ENCODE measurements around the gene ICAM3. TPM values are rescaled to one million over a fixed set of nuclear protein-coding genes. Genes with fewer than 3 reads are reported as not detected.

ICAM3 gene
- total RNA-seq, 4 donors from 2014 or later: 2.9 to 10.9 (median 5.2) TPM

DNA sequence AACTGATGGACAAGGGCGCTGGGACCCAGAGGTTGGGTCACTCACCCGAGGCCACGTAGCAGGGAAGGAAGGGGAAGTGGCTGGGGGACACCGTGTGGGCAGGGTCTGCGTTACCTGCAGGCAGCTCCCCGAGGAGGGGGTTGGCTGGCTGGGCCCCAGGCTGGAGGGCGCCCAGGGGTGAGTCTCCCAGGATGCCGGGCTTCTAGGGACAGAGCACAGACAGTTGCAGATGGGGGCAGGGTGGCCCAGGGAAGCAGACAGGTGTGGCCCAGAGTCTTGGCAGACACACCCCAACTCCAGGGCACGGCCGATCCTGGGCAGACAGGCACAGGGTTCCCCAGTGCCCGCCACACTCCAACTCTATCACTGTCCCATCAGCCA, 18.0 kb downstream of the ICAM3 start:
- Histone ChIP-seq H3K4me1 (peaks cover 0 to 3% (median under 1%) of the 10 kb centered on the region in 4 donors), H3K27ac (replicated peaks in 1 of 4) (no peak overlapping the region), H3K27me3 (no peaks in the 10 kb centered on the region), H3K9me3 (no peaks in the 10 kb centered on the region), H3K4me3 (no peak overlapping the region), H3K36me3 (peaks cover 85 to 100% (median 99%) of the 10 kb centered on the region in 4 donors)
- no peak for DNase-seq (ENCODE audit: extremely low spot score)
- no CpG with 5 or more reads among the region's 11 CpGs for WGBS
- TF ChIP-seq, protein P1, sequence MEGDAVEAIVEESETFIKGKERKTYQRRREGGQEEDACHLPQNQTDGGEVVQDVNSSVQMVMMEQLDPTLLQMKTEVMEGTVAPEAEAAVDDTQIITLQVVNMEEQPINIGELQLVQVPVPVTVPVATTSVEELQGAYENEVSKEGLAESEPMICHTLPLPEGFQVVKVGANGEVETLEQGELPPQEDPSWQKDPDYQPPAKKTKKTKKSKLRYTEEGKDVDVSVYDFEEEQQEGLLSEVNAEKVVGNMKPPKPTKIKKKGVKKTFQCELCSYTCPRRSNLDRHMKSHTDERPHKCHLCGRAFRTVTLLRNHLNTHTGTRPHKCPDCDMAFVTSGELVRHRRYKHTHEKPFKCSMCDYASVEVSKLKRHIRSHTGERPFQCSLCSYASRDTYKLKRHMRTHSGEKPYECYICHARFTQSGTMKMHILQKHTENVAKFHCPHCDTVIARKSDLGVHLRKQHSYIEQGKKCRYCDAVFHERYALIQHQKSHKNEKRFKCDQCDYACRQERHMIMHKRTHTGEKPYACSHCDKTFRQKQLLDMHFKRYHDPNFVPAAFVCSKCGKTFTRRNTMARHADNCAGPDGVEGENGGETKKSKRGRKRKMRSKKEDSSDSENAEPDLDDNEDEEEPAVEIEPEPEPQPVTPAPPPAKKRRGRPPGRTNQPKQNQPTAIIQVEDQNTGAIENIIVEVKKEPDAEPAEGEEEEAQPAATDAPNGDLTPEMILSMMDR (IDR thresholded peaks at IDR 0.05): no peak
- TF ChIP-seq EP300 (IDR thresholded peaks at IDR 0.05) (no peak), POLR2AphosphoS5 (IDR thresholded peaks at IDR 0.05) (no peak), POLR2A (IDR thresholded peaks at IDR 0.05; ENCODE audit: low read depth) (no peak)
- intact Hi-C loops (cut with DNase I): no loop called here

DNA sequence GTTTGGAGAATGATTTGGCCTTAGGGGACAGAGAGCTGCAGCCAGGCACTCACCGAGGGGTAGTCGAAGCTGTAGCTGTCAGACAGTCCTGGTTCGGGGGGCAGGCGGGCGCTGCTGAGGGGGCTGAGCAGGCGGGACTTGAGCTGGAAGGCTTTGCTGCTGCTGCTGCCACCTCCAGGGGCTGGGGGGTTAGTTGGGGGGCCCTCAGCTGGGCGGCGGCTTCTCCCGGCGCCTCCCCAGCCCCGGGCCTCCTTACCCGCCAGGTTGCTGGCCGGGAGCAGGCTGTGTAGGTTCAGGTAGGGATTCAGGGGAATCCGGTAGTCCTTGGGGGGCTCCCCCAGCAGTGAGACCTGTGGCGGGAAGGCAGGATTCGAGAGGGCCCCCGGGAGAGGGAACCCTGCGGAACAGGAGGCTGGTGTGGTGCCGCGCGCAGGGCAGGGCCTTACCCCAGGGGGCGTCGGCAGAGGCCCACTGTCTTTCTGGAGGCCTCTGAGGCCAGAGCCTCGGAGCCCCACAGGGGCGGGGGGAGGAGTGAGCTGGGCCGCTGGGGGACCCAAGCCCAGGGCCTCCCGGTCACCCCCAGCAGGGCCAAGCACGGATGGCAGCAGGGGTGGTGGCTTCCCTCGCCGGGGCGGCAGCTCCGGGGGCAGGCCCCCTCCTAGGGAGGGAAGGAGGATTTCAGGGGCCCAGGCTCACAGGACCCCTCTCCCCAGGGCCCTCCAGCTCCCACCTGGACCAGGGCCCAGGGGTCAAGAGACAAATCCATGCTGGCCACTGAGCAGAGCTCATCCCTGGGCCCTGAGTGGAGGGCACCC, 18.6 kb downstream of the ICAM3 start:
- Histone ChIP-seq H3K36me3 (peaks cover 79 to 97% (median 95%) of the 10 kb centered on the region in 4 donors), H3K4me1 (peaks cover 5 to 9% (median 6%) of the 10 kb centered on the region in 4 donors), H3K27ac (replicated peaks in 1 of 4) (no peak overlapping the region), H3K4me3 (no peak overlapping the region), H3K9me3 (no peaks in the 10 kb centered on the region), H3K27me3 (no peaks in the 10 kb centered on the region)
- 89% methylated on average over 19 of the region's 32 CpGs for WGBS
- TF ChIP-seq EP300 (IDR thresholded peaks at IDR 0.05): no peak
- TF ChIP-seq, protein P1 (IDR thresholded peaks at IDR 0.05): no peak
- no peak for TF ChIP-seq POLR2A (IDR thresholded peaks at IDR 0.05; ENCODE audit: low read depth)
- no peak for TF ChIP-seq POLR2AphosphoS5 (IDR thresholded peaks at IDR 0.05)
- no peak for DNase-seq (ENCODE audit: extremely low spot score)
- intact Hi-C loops (cut with DNase I): no loop called here

DNA sequence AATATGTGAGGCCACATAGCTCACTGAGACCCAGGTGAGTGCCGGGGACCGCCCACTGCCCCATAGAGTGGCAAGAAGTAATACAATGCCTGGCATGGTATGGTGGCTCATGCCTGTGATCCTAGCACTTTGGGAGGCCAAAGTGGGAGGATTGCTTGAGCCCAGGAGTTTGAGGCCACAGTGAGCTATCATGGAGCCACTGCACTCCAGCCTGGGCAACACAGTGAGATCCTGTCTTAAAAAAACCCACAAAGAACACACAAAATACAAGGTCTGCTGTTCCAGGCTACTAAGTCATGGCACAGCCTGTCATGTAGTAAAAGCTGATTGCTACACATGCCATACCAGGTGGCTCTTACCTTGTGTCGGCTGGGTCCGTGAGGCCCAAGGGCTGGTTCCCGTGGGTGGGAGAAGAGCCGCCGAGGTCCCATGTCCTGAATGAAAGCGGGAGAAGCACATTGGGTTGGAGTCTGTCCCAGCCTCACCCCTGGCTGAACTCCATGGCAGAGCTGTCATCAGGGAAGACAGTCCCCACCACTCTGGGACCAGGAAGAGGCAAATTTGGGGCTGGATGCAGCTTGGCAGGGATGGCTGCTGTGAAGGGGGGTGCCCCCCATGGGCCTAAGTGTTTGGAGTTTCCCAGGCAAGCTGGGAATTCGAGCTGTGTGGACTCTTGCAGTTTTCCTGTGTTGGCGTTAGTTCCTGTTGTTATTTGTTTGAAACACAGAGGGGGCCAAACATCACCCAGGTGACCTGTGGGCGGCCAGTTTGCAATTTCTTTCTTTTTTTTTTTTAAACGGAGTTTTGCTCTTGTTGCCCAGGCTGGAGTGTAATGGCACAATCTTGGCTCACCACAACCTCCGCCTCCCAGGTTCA, 20.4 kb downstream of the ICAM3 start:
- Histone ChIP-seq H3K27me3 (no peaks in the 10 kb centered on the region), H3K27ac (replicated peaks in 1 of 4) (no peak overlapping the region), H3K36me3 (peaks cover 63 to 83% (median 77%) of the 10 kb centered on the region in 4 donors), H3K4me1 (peaks cover 14 to 23% (median 18%) of the 10 kb centered on the region in 4 donors), H3K4me3 (no peak overlapping the region), H3K9me3 (no peaks in the 10 kb centered on the region)
- DNase-seq (ENCODE audit: extremely low spot score): no peak
- intact Hi-C loops (cut with DNase I): no loop called here
- TF ChIP-seq EP300 (IDR thresholded peaks at IDR 0.05) (no peak), POLR2AphosphoS5 (IDR thresholded peaks at IDR 0.05) (no peak), POLR2A (IDR thresholded peaks at IDR 0.05; ENCODE audit: low read depth) (no peak)
- TF ChIP-seq, protein P1 (IDR thresholded peaks at IDR 0.05): no peak
- WGBS: 91% methylated on average over 13 of the region's 13 CpGs

DNA sequence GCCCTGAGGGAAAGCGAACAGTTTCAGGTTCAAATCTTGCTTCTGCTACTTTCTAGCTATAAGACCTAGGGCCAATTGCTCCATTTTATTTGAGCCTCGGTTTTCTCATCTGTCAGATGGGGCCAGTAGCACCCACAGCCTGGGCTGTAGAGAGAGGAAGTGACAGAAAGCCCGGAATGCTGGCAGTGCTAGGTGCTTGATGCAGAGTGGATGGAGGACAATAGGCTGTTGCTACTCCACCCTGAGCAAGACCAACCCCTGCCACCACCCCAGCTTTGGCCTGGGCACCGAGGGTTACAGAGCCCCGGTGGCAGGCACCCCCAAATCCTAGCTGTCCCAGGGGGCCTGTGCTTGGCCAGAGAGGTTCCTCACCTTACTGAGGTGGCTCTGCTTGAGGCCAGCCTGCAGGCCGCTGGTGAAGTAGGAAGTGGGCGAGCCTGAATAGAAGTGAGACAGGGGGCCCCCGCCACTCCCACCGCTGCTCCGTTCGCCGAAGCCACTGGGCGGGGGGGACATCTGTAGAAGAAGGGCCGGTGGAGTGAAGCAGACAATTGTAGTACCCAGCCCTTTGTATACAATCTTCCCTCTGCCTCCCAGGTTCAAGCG, 21.5 kb downstream of the ICAM3 start:
- 95% methylated on average over 6 of the region's 15 CpGs for WGBS
- peaks cover 14 to 23% (median 18%) of the 10 kb centered on the region in 4 donors for H3K4me1 ChIP-seq
- DNase-seq (ENCODE audit: extremely low spot score): no peak
- intact Hi-C loops (cut with DNase I): no loop called here
- no peaks in the 10 kb centered on the region for H3K27me3 ChIP-seq
- H3K27ac ChIP-seq (replicated peaks in 1 of 4): no peak overlapping the region
- H3K9me3 ChIP-seq: no peaks in the 10 kb centered on the region
- peaks cover 55 to 75% (median 66%) of the 10 kb centered on the region in 4 donors for H3K36me3 ChIP-seq
- TF ChIP-seq POLR2AphosphoS5 (IDR thresholded peaks at IDR 0.05) (no peak), EP300 (IDR thresholded peaks at IDR 0.05) (no peak), POLR2A (IDR thresholded peaks at IDR 0.05; ENCODE audit: low read depth) (no peak)
- TF ChIP-seq, protein P1 (IDR thresholded peaks at IDR 0.05): no peak
- H3K4me3 ChIP-seq: no peak overlapping the region

Data from esophagus muscularis mucosa (tissue), 4 donors.